Kidney epithelial cell (primary cell): Measurements from ENCODE around the gene ECHDC3. TPM values are rescaled to one million over a fixed set of nuclear protein-coding genes. Genes with fewer than 3 reads are reported as not detected.

ENCODE experiments used
- DNase-seq: peaks from one replicate; pipeline ENCODE4 v3.0.0-alpha.2; 2010; ENCODE audit warnings: low read depth
- H3K27me3 ChIP-seq: 2 replicates; pipeline ENCODE4 v1.6.0; 2011; ENCODE audit warnings: low read length; ENCODE audit not compliant: control insufficient read depth, insufficient read depth
- H3K36me3 ChIP-seq: 2 replicates; pipeline ENCODE4 v1.5.1; 2011; ENCODE audit warnings: low read length; ENCODE audit not compliant: control insufficient read depth, insufficient read depth
- H3K4me3 ChIP-seq: 2 replicates; pipeline ENCODE4 v1.5.1; 2011; ENCODE audit warnings: low read depth, mild to moderate bottlenecking, control low read depth, low read length
- total RNA-seq: library from RNA; depleted of rRNA; stranded (reverse); fragments of >200 nt; gene quantifications from 2 replicates; pipeline ENCODE4 v1.2.3, GENCODE V29; 2015
- TF ChIP-seq, protein P1 (sequence below): IDR thresholded peaks from 2 replicates; pipeline ENCODE4 v1.5.1; 2011; ENCODE audit warnings: mild to moderate bottlenecking, moderate library complexity, low read length, control low read depth, inconsistent platforms; ENCODE audit not compliant: insufficient read depth, poor library complexity, severe bottlenecking

Gene ECHDC3
- total RNA-seq, 1 donor from 2014 or later, result 35.1 TPM

DNA sequence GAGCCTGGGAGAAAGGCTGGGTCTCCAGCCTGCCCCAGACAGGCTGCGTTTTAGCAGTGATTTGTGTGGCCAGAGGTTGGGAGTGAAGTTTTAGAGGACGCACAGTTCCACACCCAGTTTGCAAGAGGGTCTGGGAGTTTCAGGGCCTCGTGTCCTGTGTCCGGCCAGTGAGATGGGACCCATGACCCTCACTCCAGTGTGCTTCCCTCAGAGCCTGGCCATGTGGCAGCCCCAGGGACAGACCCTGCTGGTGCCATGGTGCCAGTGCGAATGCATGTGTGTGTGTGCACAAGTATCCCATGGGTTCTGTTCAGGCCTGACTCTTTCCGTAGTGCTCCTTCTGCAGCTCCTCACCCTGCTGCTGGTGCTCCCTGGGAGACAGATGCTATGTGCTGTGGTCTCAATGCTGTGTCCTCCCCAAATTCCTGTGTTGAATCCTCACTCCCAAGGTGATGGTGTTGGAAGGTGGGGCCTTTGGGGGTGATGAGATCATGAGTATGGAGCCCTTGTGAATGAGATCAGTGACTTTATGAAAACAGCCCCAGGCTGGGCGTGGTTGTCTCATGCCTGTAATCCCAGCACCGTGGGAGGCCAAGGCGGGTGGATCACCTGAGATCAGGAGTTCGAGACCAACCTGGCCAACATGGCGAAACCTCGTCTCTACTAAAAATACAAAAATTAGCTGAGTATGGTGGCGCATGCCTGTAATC, 16.5 kb downstream of the ECHDC3 start:
- no peaks in the 10 kb centered on the region for H3K36me3 ChIP-seq
- TF ChIP-seq, protein P1, sequence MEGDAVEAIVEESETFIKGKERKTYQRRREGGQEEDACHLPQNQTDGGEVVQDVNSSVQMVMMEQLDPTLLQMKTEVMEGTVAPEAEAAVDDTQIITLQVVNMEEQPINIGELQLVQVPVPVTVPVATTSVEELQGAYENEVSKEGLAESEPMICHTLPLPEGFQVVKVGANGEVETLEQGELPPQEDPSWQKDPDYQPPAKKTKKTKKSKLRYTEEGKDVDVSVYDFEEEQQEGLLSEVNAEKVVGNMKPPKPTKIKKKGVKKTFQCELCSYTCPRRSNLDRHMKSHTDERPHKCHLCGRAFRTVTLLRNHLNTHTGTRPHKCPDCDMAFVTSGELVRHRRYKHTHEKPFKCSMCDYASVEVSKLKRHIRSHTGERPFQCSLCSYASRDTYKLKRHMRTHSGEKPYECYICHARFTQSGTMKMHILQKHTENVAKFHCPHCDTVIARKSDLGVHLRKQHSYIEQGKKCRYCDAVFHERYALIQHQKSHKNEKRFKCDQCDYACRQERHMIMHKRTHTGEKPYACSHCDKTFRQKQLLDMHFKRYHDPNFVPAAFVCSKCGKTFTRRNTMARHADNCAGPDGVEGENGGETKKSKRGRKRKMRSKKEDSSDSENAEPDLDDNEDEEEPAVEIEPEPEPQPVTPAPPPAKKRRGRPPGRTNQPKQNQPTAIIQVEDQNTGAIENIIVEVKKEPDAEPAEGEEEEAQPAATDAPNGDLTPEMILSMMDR, result no peak
- H3K27me3 ChIP-seq, result no peaks in the 10 kb centered on the region
- DNase-seq, result no peak
- H3K4me3 ChIP-seq, result no peak overlapping the region

DNA sequence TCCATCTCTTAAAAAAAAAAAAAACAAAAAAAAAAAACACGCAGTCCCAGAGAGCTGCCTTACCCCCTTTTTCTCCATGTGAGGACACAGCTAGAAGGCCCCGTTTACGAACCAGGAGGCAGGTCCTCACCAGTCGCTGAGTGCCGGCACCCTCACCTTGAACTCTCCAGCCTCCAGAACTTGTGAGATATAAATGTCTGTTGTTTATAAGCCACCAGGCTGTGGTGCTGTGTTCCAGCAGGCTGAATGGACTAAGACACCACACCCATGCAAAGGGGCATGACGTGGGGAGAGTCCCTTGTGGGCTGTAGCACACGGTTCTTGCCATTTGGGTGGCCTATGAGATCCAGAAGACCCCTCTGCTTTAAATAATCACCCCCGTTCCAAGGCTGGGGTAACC, 17.2 kb downstream of the ECHDC3 start:
- H3K36me3 ChIP-seq, result no peaks in the 10 kb centered on the region
- no peak for DNase-seq
- no peaks in the 10 kb centered on the region for H3K27me3 ChIP-seq
- TF ChIP-seq, protein P1, result no peak
- H3K4me3 ChIP-seq, result no peak overlapping the region

DNA sequence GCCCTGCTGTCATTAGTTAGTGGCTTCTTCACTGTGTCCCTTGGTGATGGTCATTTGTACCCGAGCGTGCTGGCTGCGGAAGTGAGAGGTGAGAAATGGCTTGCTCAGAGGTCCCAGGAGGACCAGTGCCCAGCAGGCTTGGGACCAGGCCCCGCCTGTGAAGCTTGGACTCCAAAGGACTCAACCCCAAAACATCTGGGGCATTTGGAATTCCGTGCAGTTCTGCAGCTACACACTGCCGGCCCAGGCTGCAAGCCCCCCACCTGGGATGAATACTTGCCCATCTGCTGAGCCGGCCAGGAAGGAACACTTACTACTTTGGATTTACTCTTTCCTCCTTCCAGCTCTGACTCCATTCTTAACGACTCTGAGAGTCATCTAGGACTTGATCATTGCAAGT, 18.0 kb downstream of the ECHDC3 start:
- TF ChIP-seq, protein P1, result no peak
- no peaks in the 10 kb centered on the region for H3K27me3 ChIP-seq

DNA sequence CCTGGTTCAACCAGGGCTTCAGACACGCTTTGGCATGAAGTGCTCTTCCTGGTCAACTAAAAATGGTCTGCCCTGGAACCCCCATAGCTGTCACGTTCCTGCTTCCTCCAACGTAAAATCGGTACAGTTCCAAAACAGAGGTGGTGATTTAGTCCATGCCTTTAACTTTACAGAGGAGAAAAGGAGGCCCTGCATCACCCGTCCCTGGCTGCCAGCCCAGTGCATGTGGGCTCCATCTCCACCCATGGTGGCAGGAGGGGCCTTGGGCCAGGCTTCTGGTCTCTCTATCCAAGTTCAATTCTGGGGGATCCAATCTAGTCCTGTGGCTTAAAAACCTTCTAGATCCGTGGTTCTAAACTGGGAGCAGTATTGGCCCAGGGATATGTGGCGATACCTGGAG, 18.7 kb downstream of the ECHDC3 start:
- TF ChIP-seq, protein P1, result no peak
- Histone ChIP-seq H3K27me3 (no peaks in the 10 kb centered on the region), H3K4me3 (no peak overlapping the region), H3K36me3 (no peaks in the 10 kb centered on the region)
- DNase-seq, result no peak

More for the DNA sequence above, 18.0 kb downstream of the ECHDC3 start:
- H3K36me3 ChIP-seq, result no peaks in the 10 kb centered on the region
- no peak for DNase-seq
- H3K4me3 ChIP-seq, result no peak overlapping the region

DNA sequence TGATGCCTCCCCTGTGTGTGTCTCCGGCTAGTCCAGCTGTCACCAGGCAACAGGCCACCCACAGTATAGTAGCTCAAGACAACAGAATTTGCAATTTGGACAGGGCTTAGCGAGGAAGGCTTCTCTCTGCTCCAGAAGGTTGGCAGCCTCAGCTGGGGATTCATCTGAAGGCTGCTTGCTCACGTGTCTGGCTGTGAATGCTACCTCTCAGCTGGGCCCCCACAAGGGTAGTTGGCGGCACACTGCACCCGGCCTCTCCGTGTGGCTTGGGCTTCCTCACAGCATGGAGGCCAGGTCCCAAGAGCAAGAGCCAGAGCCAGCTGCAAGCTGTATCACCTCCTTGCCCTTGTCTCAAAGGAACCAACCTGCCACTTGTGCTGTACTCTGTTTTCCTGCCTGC, 19.2 kb downstream of the ECHDC3 start:
- no peak for DNase-seq
- TF ChIP-seq, protein P1, result no peak
- Histone ChIP-seq H3K27me3 (no peaks in the 10 kb centered on the region), H3K4me3 (no peak overlapping the region), H3K36me3 (no peaks in the 10 kb centered on the region)

DNA sequence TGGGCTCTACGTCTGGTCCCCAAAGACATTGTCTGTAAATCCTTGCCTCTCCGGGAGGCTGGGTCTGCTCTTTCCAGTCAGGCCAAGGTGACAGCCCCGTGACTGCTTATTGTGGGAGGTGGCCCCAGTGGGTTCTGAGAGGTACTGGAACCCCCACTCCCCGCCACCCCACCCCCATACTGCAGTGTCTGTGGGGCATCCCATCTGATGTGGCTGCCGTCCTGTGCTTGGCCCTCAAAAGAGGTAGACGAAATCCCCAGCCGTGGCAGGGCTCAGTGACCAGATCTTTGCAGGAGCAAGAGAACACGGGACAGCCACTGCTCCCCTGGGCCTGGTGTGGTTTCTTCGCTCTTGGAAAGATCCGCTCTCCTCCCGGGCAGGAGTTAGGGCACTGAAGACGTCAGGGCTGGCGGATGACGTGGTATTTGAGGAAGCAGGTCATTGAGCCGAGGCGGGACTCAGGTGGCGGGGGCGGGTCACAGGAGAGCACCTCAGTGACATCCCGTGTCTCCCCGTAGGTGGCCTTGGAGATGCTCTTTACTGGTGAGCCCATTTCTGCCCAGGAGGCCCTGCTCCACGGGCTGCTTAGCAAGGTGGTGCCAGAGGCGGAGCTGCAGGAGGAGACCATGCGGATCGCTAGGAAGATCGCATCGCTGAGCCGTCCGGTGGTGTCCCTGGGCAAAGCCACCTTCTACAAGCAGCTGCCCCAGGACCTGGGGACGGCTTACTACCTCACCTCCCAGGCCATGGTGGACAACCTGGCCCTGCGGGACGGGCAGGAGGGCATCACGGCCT, 20.7 kb downstream of the ECHDC3 start:
- TF ChIP-seq, protein P1, result no peak
- Histone ChIP-seq H3K36me3 (no peaks in the 10 kb centered on the region), H3K4me3 (no peak overlapping the region)

More for the DNA sequence above, 20.7 kb downstream of the ECHDC3 start:
- no peaks in the 10 kb centered on the region for H3K27me3 ChIP-seq
- DNase-seq, result no peak
